Neural cell (in vitro differentiated cells): ENCODE results near the gene IFRD1. TPM values are rescaled to one million over a fixed set of nuclear protein-coding genes. Genes with fewer than 3 reads are reported as not detected.

Experiments used
- H2AFZ ChIP-seq: fragments of 200-600, 300-800 bp; sonication (generic), shearing (Covaris generic); 2 replicates; pipeline ENCODE4 v1.6.0; 2014; ENCODE audit warnings: low read depth, mild to moderate bottlenecking, antibody characterized with exemption, low read length, moderate library complexity
- H3F3A ChIP-seq: fragments of 200-600 bp; shearing (Covaris generic); 2 replicates; pipeline ENCODE4 v1.6.1; 2016; ENCODE audit warnings: mild to moderate bottlenecking, moderate library complexity, mixed read lengths, antibody characterized with exemption, low read length; ENCODE audit not compliant: insufficient read depth, poor library complexity, severe bottlenecking
- H3K27ac ChIP-seq: fragments of 200-600, 300-800 bp; sonication (generic), shearing (Covaris generic); 2 replicates; pipeline ENCODE4 v1.5.1; 2014; ENCODE audit warnings: mild to moderate bottlenecking, low read length, moderate library complexity
- H3K27me3 ChIP-seq: fragments of 300-800, 200-600 bp; sonication (generic), shearing (Covaris generic); 2 replicates; pipeline ENCODE4 v1.6.0; 2014; ENCODE audit warnings: mild to moderate bottlenecking, low read depth, low read length, moderate library complexity; ENCODE audit not compliant: insufficient read depth
- H3K36me3 ChIP-seq: fragments of 300-800, 200-600 bp; sonication (generic), shearing (Covaris generic); 2 replicates; pipeline ENCODE4 v1.5.1; 2014; ENCODE audit warnings: mild to moderate bottlenecking, antibody characterized with exemption, low read length, moderate library complexity; ENCODE audit not compliant: insufficient read depth
- H3K4me2 ChIP-seq: fragments of 300-800, 200-600 bp; sonication (generic), shearing (Covaris generic); 2 replicates; pipeline ENCODE4 v1.6.0; 2014; ENCODE audit warnings: mild to moderate bottlenecking, low read length
- H3K4me3 ChIP-seq: fragments of 300-800, 200-600 bp; sonication (generic), shearing (Covaris generic); 2 replicates; pipeline ENCODE4 v1.5.1; 2014; ENCODE audit warnings: mild to moderate bottlenecking, low read length, moderate library complexity
- H3K79me2 ChIP-seq: fragments of 200-600 bp; shearing (Covaris generic); replicated peaks from 2 replicates; pipeline ENCODE4 v1.6.0; 2014; ENCODE audit warnings: mild to moderate bottlenecking, low read length, moderate library complexity; ENCODE audit not compliant: insufficient read depth
- H3K9ac ChIP-seq: fragments of 300-800, 200-600 bp; sonication (generic), shearing (Covaris generic); 2 replicates; pipeline ENCODE4 v1.6.1; 2016; ENCODE audit warnings: mild to moderate bottlenecking, low read length, mixed read lengths
- H3K9me2 ChIP-seq: fragments of 200-600 bp; shearing (Covaris generic); 2 replicates; pipeline ENCODE4 v1.6.1; 2016; ENCODE audit warnings: mild to moderate bottlenecking, low read length, mixed read lengths; ENCODE audit not compliant: insufficient read depth
- H3K9me3 ChIP-seq: fragments of 200-600, 300-800 bp; sonication (generic), shearing (Covaris generic); 2 replicates; pipeline ENCODE4 v1.6.1; 2016; ENCODE audit warnings: mild to moderate bottlenecking, mixed run types, low read length, moderate library complexity, mixed read lengths
- H4K20me1 ChIP-seq: fragments of 200-600 bp; shearing (Covaris generic); 2 replicates; pipeline ENCODE4 v1.6.1; 2016; ENCODE audit warnings: mild to moderate bottlenecking, mixed run types; ENCODE audit not compliant: insufficient read depth
- EP300 ChIP-seq: fragments of 450-650 bp; conservative IDR thresholded peaks from 2 replicates; pipeline ENCODE4 v1.6.1; 2014; ENCODE audit warnings: antibody characterized with exemption, mild to moderate bottlenecking, moderate library complexity; ENCODE audit not compliant: poor library complexity, severe bottlenecking
- EZH2 ChIP-seq: fragments of 200-600, 300-800 bp; shearing (Covaris generic), sonication (generic); IDR thresholded peaks from 2 replicates; pipeline ENCODE4 v1.6.1; 2014; ENCODE audit warnings: antibody characterized with exemption, low read length, borderline replicate concordance, mild to moderate bottlenecking; ENCODE audit not compliant: insufficient read depth, poor library complexity, severe bottlenecking
- MXI1 ChIP-seq: fragments of 450-650 bp; conservative IDR thresholded peaks from 2 replicates; pipeline ENCODE4 v1.6.1; 2014; ENCODE audit warnings: antibody characterized with exemption, mild to moderate bottlenecking; ENCODE audit not compliant: poor library complexity, severe bottlenecking
- POLR2AphosphoS5 ChIP-seq: IDR thresholded peaks from 2 replicates; pipeline ENCODE4 v1.6.1; 2012
- RAD21 ChIP-seq: fragments of 450-650 bp; conservative IDR thresholded peaks from 2 replicates; pipeline ENCODE4 v1.6.1; 2014; ENCODE audit warnings: antibody characterized with exemption, mild to moderate bottlenecking, moderate library complexity
- SMC3 ChIP-seq: fragments of 450-650 bp; conservative IDR thresholded peaks from 2 replicates; pipeline ENCODE4 v1.6.1; 2014; ENCODE audit warnings: antibody characterized with exemption, mild to moderate bottlenecking, moderate library complexity; ENCODE audit not compliant: poor library complexity
- TAF1 ChIP-seq: IDR thresholded peaks from 2 replicates; pipeline ENCODE4 v1.6.1; 2012; ENCODE audit warnings: low read depth
- polyA plus RNA-seq: library from polyadenylated mRNA; depleted of rRNA; stranded (reverse); fragments of >200 nt; gene quantifications from 2 replicates; pipeline ENCODE4 v1.2.3, GENCODE V29; 2014
- TF ChIP-seq, protein P1 (sequence below): IDR thresholded peaks from 2 replicates; pipeline ENCODE4 v1.6.1; 2012; ENCODE audit warnings: borderline replicate concordance
- TF ChIP-seq, protein P2 (sequence below): fragments of 450-650 bp; IDR thresholded peaks from 2 replicates; pipeline ENCODE4 v1.5.1; 2014; ENCODE audit warnings: antibody characterized with exemption, mild to moderate bottlenecking, moderate library complexity; ENCODE audit not compliant: poor library complexity, severe bottlenecking

Gene IFRD1
- polyA plus RNA-seq, 1 donor from 2014 or later = 270 TPM

DNA sequence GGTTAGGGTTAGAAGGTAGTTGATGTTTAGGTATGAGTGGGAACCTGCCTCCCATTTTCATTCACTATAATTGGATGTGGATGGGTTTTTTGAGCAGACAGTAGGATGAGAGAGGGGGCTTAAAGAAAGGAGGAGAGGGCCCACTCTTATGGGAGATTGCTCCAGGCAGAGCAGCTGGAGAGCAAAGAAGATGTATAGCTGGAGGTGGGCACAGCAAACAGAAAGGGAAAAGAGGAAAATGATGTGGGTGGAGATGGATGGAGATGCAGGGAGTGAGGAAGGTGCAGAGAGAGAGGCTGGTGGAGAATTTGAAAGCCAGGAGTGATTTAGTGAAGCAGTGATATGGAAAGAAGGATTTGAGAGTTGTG lies 60.5 kb downstream of the IFRD1 start:
- Histone ChIP-seq H3K79me2 (no peaks in the 10 kb centered on the region), H3F3A (no peaks in the 10 kb centered on the region), H3K27me3 (no peaks in the 10 kb centered on the region), H3K9ac (no peak overlapping the region), H2AFZ (no peak overlapping the region), H3K36me3 (no peaks in the 10 kb centered on the region), H3K4me3 (no peak overlapping the region), H3K4me2 (no peak overlapping the region), H3K9me2 (no peaks in the 10 kb centered on the region), H3K9me3 (no peaks in the 10 kb centered on the region), H3K27ac (no peak overlapping the region), H4K20me1 (no peaks in the 10 kb centered on the region)
- TF ChIP-seq, protein P1, sequence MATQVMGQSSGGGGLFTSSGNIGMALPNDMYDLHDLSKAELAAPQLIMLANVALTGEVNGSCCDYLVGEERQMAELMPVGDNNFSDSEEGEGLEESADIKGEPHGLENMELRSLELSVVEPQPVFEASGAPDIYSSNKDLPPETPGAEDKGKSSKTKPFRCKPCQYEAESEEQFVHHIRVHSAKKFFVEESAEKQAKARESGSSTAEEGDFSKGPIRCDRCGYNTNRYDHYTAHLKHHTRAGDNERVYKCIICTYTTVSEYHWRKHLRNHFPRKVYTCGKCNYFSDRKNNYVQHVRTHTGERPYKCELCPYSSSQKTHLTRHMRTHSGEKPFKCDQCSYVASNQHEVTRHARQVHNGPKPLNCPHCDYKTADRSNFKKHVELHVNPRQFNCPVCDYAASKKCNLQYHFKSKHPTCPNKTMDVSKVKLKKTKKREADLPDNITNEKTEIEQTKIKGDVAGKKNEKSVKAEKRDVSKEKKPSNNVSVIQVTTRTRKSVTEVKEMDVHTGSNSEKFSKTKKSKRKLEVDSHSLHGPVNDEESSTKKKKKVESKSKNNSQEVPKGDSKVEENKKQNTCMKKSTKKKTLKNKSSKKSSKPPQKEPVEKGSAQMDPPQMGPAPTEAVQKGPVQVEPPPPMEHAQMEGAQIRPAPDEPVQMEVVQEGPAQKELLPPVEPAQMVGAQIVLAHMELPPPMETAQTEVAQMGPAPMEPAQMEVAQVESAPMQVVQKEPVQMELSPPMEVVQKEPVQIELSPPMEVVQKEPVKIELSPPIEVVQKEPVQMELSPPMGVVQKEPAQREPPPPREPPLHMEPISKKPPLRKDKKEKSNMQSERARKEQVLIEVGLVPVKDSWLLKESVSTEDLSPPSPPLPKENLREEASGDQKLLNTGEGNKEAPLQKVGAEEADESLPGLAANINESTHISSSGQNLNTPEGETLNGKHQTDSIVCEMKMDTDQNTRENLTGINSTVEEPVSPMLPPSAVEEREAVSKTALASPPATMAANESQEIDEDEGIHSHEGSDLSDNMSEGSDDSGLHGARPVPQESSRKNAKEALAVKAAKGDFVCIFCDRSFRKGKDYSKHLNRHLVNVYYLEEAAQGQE = no peak
- no peak for TF ChIP-seq EZH2
- TF ChIP-seq SMC3 = no peak
- TF ChIP-seq RAD21 = no peak
- TF ChIP-seq, protein P2, sequence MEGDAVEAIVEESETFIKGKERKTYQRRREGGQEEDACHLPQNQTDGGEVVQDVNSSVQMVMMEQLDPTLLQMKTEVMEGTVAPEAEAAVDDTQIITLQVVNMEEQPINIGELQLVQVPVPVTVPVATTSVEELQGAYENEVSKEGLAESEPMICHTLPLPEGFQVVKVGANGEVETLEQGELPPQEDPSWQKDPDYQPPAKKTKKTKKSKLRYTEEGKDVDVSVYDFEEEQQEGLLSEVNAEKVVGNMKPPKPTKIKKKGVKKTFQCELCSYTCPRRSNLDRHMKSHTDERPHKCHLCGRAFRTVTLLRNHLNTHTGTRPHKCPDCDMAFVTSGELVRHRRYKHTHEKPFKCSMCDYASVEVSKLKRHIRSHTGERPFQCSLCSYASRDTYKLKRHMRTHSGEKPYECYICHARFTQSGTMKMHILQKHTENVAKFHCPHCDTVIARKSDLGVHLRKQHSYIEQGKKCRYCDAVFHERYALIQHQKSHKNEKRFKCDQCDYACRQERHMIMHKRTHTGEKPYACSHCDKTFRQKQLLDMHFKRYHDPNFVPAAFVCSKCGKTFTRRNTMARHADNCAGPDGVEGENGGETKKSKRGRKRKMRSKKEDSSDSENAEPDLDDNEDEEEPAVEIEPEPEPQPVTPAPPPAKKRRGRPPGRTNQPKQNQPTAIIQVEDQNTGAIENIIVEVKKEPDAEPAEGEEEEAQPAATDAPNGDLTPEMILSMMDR = no peak
- TF ChIP-seq POLR2AphosphoS5 = no peak
- no peak for TF ChIP-seq TAF1
- no peak for TF ChIP-seq EP300
- no peak for TF ChIP-seq MXI1

DNA sequence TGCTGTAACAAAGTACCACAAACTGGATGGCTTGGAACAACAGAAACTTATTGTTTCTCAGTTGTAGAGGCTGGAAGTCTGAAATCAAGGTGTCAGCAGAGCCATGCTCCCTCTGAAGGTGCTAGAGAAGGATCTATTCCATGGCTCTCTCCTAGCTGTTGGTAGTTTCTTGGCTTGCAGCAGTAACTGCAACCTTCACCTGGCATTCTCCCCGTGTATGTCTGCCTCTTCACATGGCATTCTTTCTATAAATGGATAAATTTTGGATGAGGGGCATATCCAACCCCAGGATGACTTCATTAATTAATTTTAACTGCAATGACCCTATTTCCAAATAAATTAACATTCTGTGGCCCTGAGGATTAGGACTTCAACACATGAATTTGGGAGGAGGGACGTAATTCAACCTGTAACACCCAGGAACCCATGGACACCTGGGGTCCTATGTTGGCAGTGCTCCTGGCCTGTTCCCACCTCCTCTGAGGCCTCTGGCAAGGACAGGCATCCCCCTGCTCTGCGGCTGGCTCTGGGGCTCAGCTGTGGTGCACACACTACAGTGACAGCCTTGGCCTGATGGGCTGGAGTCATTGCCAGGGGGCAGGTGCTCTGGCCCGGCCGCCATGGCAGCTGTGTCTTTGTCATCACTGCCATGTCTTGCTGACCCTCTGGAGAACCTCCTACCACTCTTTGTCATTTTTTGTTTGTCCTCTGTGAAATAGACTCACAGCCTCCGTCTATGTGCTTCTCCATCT lies 61.4 kb downstream of the IFRD1 start:
- Histone ChIP-seq H3K4me3 (no peak overlapping the region), H3K27me3 (no peaks in the 10 kb centered on the region), H3K27ac (no peak overlapping the region)

More for the DNA sequence above, 61.4 kb downstream of the IFRD1 start:
- Histone ChIP-seq H4K20me1 (no peaks in the 10 kb centered on the region), H3F3A (no peaks in the 10 kb centered on the region), H3K4me2 (no peak overlapping the region), H3K9me3 (no peaks in the 10 kb centered on the region), H3K9me2 (no peaks in the 10 kb centered on the region), H3K79me2 (no peaks in the 10 kb centered on the region), H2AFZ (no peak overlapping the region), H3K36me3 (no peaks in the 10 kb centered on the region), H3K9ac (no peak overlapping the region)
- TF ChIP-seq, protein P2 = no peak
- TF ChIP-seq SMC3 = no peak
- no peak for TF ChIP-seq MXI1
- no peak for TF ChIP-seq RAD21
